MV-4-11 (cell line): ENCODE data around the gene FYCO1.

Source experiments
- DNase-seq: peaks from one replicate; lab custom pipeline; 2025; lab: John Stamatoyannopoulos, UW

The FYCO1 gene

GRCh38 chr3:45915518-45916231 lies 79.9 kb downstream of the FYCO1 start:
- peak; percentile 96 for DNase-seq

GRCh38 chr3:45915059-45915439 lies 80.6 kb downstream of the FYCO1 start:
- DNase-seq, result no peak

- DNase-seq, result no peak
These were observed 81.1 kb downstream of the FYCO1 start for GRCh38 chr3:45914362-45915058.

GRCh38 chr3:45912435-45912834 lies 83.2 kb downstream of the FYCO1 start:
- DNase-seq, result no peak

GRCh38 chr3:45911511-45912226 lies 84.0 kb downstream of the FYCO1 start:
- DNase-seq, result peak; percentile 6

- DNase-seq, result no peak
These were observed 84.7 kb downstream of the FYCO1 start for GRCh38 chr3:45910892-45911291.

GRCh38 chr3:45909542-45909941 lies 86.1 kb downstream of the FYCO1 start:
- DNase-seq, result no peak

- no peak for DNase-seq
These were observed 86.9 kb downstream of the FYCO1 start for GRCh38 chr3:45908761-45909160.

- no peak for DNase-seq
These were observed 87.6 kb downstream of the FYCO1 start for GRCh38 chr3:45907769-45908705.

GRCh38 chr3:45906681-45907407 lies 88.8 kb downstream of the FYCO1 start:
- DNase-seq, result no peak

GRCh38 chr3:45905755-45906154 lies 89.9 kb downstream of the FYCO1 start:
- no peak for DNase-seq

- no peak for DNase-seq
These were observed 90.7 kb downstream of the FYCO1 start for GRCh38 chr3:45904931-45905330.

- no peak for DNase-seq
These were observed 98.7 kb downstream of the FYCO1 start for GRCh38 chr3:45896956-45897355.

- DNase-seq, result no peak
These were observed 99.7 kb downstream of the FYCO1 start for GRCh38 chr3:45895686-45896468.

- no peak for DNase-seq
These were observed 101.6 kb downstream of the FYCO1 start for GRCh38 chr3:45894015-45894414.

- DNase-seq, result no peak
These were observed 103.5 kb downstream of the FYCO1 start for GRCh38 chr3:45892161-45892560.

GRCh38 chr3:45890405-45890804 lies 105.2 kb downstream of the FYCO1 start:
- DNase-seq, result peak; percentile 8

- no peak for DNase-seq
These were observed 106.3 kb downstream of the FYCO1 start for GRCh38 chr3:45889337-45889736.

- DNase-seq, result no peak
These were observed 107.7 kb downstream of the FYCO1 start for GRCh38 chr3:45887759-45888511.

- no peak for DNase-seq
These were observed 108.3 kb downstream of the FYCO1 start for GRCh38 chr3:45887285-45887684.
